ENCODE data around the gene RNF6.

- TF ChIP-seq, protein P1, sequence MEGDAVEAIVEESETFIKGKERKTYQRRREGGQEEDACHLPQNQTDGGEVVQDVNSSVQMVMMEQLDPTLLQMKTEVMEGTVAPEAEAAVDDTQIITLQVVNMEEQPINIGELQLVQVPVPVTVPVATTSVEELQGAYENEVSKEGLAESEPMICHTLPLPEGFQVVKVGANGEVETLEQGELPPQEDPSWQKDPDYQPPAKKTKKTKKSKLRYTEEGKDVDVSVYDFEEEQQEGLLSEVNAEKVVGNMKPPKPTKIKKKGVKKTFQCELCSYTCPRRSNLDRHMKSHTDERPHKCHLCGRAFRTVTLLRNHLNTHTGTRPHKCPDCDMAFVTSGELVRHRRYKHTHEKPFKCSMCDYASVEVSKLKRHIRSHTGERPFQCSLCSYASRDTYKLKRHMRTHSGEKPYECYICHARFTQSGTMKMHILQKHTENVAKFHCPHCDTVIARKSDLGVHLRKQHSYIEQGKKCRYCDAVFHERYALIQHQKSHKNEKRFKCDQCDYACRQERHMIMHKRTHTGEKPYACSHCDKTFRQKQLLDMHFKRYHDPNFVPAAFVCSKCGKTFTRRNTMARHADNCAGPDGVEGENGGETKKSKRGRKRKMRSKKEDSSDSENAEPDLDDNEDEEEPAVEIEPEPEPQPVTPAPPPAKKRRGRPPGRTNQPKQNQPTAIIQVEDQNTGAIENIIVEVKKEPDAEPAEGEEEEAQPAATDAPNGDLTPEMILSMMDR (IDR thresholded peaks at IDR 0.05): no peak
- no peak for TF ChIP-seq POLR2A (IDR thresholded peaks at IDR 0.05)
- no peak for TF ChIP-seq POLR2AphosphoS5 (IDR thresholded peaks at IDR 0.05)
- no peak for TF ChIP-seq EP300 (IDR thresholded peaks at IDR 0.05)
Measured at GRCh38 chr13:26221399-26221720, 754 bp downstream of the RNF6 start.

Measured in gastroesophageal sphincter (tissue), 3 donors.